ENCODE results near the gene MBOAT2.

The MBOAT2 gene

GRCh38 chr2:9018109-9018508, 14.6 kb upstream of the MBOAT2 start:
- no peak for DNase-seq

- DNase-seq, result peak; percentile 31
These were observed 13.9 kb upstream of the MBOAT2 start for GRCh38 chr2:9017411-9017810.

GRCh38 chr2:9015998-9016397, 12.5 kb upstream of the MBOAT2 start:
- no peak for DNase-seq

- no peak for DNase-seq
These were observed 9.9 kb upstream of the MBOAT2 start for GRCh38 chr2:9013403-9013802.

GRCh38 chr2:9010866-9011265, 7.4 kb upstream of the MBOAT2 start:
- DNase-seq, result peak; percentile 92

- DNase-seq, result no peak
These were observed 5.6 kb upstream of the MBOAT2 start for GRCh38 chr2:9008951-9009664.

- no peak for DNase-seq
These were observed 2.9 kb upstream of the MBOAT2 start for GRCh38 chr2:9006368-9006767.

- no peak for DNase-seq
These were observed 1.1 kb upstream of the MBOAT2 start for GRCh38 chr2:9004338-9005204.

- no peak for DNase-seq
These were observed 193 bp downstream of the MBOAT2 start for GRCh38 chr2:9003366-9003615.

GRCh38 chr2:9002637-9003365, 683 bp downstream of the MBOAT2 start:
- no peak for DNase-seq

- DNase-seq, result no peak
These were observed 1.2 kb downstream of the MBOAT2 start for GRCh38 chr2:9002313-9002636.

- DNase-seq, result no peak
These were observed 1.7 kb downstream of the MBOAT2 start for GRCh38 chr2:9001778-9002177.

GRCh38 chr2:9001229-9001628, 2.3 kb downstream of the MBOAT2 start:
- no peak for DNase-seq

- no peak for DNase-seq
These were observed 3.0 kb downstream of the MBOAT2 start for GRCh38 chr2:9000442-9000841.

- no peak for DNase-seq
These were observed 3.7 kb downstream of the MBOAT2 start for GRCh38 chr2:8999797-9000196.

GRCh38 chr2:8999102-8999446, 4.4 kb downstream of the MBOAT2 start:
- DNase-seq, result no peak

GRCh38 chr2:8998418-8999101, 4.9 kb downstream of the MBOAT2 start:
- DNase-seq, result no peak

GRCh38 chr2:8997631-8998030, 5.9 kb downstream of the MBOAT2 start:
- DNase-seq, result no peak

- no peak for DNase-seq
These were observed 6.4 kb downstream of the MBOAT2 start for GRCh38 chr2:8997108-8997507.

GRCh38 chr2:8996006-8996405, 7.5 kb downstream of the MBOAT2 start:
- no peak for DNase-seq

- DNase-seq, result no peak
These were observed 9.1 kb downstream of the MBOAT2 start for GRCh38 chr2:8994386-8994785.

GRCh38 chr2:8993902-8994278, 9.6 kb downstream of the MBOAT2 start:
- no peak for DNase-seq

- no peak for DNase-seq
These were observed 10.1 kb downstream of the MBOAT2 start for GRCh38 chr2:8993196-8993901.
